Fibroblast of the aortic adventitia (primary cell): ENCODE results near the gene KSR1. TPM values are rescaled to one million over a fixed set of nuclear protein-coding genes. Genes with fewer than 3 reads are reported as not detected.
A peak's percentile ranks its signal among the peaks of the same experiment; 100 is the strongest.

ENCODE experiments used
- DNase-seq: peaks from one replicate; pipeline ENCODE4 v3.0.0-alpha.2; 2010; ENCODE audit warnings: low read depth
- H3K4me3 ChIP-seq: 2 replicates; pipeline ENCODE4 v1.5.1; 2011; ENCODE audit warnings: low read depth, mild to moderate bottlenecking, control low read depth, low read length, moderate library complexity
- CTCF ChIP-seq: IDR thresholded peaks from 2 replicates; pipeline ENCODE4 v1.5.1; 2011; ENCODE audit warnings: mild to moderate bottlenecking, low read length, control low read depth, inconsistent platforms; ENCODE audit not compliant: insufficient read depth
- total RNA-seq: library from RNA; depleted of rRNA; stranded (reverse); fragments of >200 nt; gene quantifications from 2 replicates; pipeline ENCODE4 v1.2.3, GENCODE V29; 2012; ENCODE audit warnings: low replicate concordance

The KSR1 gene
- total RNA-seq, 1 donor = 19.4 TPM

GRCh38 chr17:27590864-27591263 lies 134.6 kb downstream of the KSR1 start:
- DNase-seq = no peak
- no peak for TF ChIP-seq CTCF

GRCh38 chr17:27591986-27592385 lies 135.7 kb downstream of the KSR1 start:
- DNase-seq = no peak
- no peak for TF ChIP-seq CTCF

More at GRCh38 chr17:27590864-27591263, 134.6 kb downstream of the KSR1 start:
- no peak overlapping the region for H3K4me3 ChIP-seq

DNA sequence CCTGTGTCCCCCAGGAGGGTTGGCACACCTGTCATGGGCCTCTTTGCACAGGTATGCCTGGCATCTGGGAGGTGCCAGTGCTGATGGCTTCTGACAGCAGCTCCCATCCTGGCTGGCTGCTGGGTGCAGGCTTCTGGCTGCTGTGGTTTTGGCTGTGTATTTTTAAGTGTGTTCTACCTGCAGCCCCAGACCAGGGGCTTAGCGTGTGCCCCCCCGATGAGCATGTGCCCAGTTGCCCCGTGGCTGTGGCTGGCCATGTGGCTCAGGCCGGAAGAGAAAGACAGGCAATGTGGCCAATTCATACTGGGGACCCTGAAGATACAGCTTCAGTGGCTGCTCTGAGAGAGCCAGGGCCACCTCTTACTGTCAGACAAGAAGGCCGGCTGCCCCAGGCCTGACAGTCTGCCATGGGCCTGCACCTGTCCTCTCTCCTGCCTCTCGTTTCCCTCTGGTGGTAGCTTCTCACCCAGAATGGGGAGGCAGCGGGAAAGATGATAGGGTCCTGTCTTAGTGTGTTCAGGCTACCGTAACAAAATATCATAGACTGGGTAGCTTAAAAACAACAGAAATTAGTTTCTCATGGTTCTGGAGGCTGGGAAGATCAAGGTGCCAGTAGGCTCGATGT lies 137.1 kb downstream of the KSR1 start:
- no peak overlapping the region for H3K4me3 ChIP-seq
- no peak for DNase-seq
- no peak for TF ChIP-seq CTCF

More at GRCh38 chr17:27591986-27592385, 135.7 kb downstream of the KSR1 start:
- no peak overlapping the region for H3K4me3 ChIP-seq

DNA sequence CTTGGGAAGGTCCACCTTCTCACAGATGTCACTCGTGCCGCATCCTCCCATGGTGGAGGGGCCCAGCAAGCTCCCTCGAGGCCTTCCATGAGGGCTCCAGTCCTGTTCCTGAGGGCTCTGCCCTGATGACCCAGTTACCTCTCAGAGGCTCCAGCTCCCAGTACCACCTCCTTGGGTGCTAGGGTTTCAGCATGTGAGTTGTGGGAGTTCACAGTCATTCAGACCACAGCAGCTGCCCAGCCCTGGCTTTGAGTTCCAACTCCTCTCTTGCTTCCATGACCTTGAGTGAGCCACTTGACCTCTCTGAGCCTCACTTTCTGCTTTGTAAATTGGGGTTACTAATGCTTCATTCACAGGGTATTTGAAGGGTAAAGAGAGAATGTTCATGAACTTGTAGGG lies 137.6 kb downstream of the KSR1 start:
- no peak overlapping the region for H3K4me3 ChIP-seq
- no peak for DNase-seq
- no peak for TF ChIP-seq CTCF

DNA sequence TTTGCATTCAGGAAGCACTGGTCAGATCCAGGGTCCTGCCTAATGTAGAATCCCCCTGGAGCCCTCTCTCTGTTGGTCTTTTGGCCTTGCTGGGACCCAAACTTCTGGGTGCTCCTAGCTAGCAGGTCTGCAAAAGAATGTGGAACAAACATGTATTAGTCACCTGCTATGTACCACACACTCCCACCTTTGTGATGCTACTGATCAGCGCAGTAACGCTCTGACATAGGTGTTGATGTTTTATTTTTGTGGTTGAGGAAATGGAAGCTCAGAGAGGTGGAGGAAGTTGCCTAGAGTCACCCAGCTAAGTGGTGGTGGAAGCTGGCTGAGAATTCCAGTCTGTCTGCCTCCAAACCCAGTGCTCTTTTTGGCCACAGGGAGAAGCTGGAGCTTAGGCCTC lies 139.0 kb downstream of the KSR1 start:
- DNase-seq = no peak
- no peak overlapping the region for H3K4me3 ChIP-seq
- TF ChIP-seq CTCF = no peak

- TF ChIP-seq CTCF = no peak
- no peak overlapping the region for H3K4me3 ChIP-seq
- peak; percentile 63 for DNase-seq
Observed at GRCh38 chr17:27596096-27596495, 139.8 kb downstream of the KSR1 start.
